ENCODE measurements around the gene LRRC27.
"Not testable (repeated sequence)": the region's sequence is repeated elsewhere in the genome, so short reads cannot be mapped to it uniquely, and the experiment has no call there.

LRRC27 gene

DNA sequence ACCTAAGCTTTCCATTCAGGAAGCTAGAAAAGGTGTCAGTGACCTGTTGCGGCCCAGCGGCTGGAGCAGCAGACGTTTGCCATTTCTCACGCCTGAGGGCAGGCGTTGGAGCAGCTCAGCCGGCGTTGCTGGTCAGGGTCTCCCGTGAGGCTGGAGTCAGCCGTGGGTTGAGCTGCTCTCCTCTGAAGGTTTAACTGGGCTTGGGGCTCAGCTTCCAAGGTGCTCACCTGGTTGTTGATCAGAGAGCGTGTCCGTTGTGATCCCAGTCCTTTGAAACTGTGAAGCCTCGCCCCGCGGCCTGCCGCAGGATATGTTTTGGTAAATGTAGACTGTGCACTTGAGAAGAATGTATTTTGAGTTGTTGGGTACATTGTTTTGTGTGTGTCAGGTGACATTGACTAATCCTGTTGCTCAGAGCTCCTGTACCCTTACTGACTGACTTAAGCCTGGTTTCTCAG, 44.4 kb downstream of the LRRC27 start:
- DNase-seq: no peak

DNA sequence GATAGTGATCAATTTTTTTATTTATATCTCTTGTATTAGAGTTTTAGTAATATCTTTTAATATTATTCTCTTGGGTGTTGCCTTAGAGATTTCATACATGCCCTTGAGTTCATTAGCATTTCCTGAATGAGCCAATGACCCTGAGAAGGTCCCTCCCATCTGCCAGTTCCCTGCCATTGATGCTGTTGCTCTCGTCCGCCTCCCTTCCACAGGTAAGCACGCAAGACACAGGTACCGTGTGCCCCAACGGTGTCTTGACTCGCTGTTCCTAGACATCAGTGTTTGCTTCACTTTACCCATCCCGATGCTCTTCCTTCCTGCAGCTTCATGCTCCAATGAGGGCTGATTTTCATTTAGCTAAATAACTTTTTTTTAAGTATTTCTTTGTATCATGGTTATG, 45.3 kb downstream of the LRRC27 start:
- DNase-seq: no peak

DNA sequence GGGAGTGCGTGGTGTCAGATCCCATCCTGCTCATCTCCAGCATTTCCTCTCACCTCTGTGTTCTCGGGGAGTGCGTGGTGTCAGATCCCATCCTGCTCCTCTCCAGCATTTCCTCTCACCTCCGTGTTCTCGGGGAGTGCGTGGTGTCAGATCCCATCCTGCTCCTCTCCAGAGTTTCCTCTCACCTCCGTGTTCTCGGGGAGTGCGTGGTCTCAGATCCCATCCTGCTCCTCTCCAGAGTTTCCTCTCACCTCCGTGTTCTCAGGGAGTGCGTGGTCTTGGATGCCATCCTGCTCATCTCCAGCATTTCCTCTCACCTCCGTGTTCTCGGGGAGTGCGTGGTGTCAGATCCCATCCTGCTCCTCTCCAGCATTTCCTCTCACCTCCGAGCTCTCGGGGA, 47.0 kb downstream of the LRRC27 start:
- not testable (repeated sequence) for DNase-seq

DNA sequence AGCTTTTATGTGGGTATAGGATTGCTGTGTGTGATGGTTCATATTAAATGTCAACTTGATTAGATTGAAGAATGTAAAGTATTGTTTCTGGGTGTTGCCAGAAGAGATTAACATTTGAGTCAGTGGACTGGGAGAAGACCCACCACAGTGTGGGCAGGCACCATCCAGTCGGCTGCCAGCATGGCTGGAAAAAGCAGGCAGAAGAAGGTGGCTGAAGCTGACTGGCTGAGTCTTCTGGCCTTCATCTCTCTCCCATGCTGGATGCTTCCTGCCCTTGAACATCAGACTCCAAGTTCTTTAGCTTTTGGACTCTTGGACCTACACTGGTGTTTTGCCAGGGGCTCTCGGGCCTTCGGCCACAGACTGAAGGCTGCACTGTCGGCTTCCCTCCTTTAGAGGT, 49.0 kb downstream of the LRRC27 start:
- DNase-seq: not testable (repeated sequence)

DNA sequence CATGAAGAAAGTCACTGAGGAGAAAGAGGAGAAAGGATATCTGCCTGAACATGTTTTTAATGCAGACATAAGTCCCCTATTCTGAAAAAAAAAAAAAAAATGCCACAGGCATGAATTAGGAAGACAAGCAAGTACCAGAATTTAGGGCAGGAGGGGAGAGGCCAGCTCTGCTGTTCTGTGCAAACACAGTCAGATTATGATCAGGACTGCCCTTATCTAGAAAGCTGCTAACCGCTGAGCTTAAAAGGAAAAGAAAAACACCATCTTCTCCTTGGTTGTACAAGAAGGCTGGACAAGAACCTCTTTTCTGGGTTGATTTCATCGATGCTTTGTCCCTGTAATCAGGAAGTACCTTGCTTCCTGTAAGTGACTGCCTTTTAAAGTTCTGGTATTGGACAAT, 49.7 kb downstream of the LRRC27 start:
- DNase-seq: no peak

DNA sequence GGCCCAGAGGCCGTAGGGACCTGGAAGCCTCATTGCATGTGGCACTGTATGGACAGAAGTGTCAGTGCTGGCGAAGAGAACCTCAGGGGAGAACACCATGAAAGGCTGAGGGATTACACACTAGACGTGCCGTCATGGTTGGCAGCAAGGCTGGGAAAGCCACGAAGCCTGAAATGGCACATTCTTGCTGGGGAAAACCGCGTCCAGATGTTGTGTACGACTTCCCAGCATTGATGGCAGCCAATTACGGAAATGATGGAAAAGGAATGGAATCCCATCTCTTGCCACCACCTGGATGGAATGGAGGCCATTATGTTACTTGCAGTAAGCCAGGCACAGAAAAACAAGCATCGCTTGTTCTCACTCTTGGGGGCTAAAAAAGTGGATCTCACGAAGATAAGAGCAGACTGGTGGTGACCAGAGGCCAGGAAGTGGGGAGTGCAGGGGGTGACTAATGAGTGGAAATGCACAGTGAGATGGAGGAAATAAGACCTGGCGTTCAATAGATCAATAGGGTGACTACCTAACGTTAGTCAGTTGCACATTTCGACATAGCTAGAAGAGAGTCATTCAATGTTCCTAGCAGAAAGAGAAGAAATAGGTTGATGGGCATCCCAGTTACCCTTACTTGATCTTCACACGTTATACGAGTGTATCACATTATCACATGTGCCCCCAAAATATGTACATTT, 50.4 kb downstream of the LRRC27 start:
- no peak for DNase-seq

DNA sequence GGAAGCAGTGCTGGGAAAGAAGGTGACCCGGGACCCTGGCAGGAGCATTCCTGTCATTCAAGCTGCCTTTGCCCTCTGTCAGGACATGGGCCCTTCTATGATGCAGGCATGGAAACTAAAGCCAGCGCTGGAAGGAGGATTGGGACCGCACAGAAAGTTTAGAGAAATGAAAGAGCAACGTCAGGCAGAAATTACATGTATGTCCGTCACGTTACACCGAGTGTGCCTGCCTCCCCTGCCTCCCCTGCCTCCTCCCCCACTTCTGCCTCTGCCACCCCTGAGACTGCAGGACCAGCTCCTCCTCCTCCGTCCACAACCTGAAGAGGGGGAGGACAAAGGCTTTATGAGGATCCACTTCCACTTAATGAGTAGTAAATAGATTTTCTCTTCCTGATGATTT, 51.1 kb downstream of the LRRC27 start:
- no peak for DNase-seq

DNA sequence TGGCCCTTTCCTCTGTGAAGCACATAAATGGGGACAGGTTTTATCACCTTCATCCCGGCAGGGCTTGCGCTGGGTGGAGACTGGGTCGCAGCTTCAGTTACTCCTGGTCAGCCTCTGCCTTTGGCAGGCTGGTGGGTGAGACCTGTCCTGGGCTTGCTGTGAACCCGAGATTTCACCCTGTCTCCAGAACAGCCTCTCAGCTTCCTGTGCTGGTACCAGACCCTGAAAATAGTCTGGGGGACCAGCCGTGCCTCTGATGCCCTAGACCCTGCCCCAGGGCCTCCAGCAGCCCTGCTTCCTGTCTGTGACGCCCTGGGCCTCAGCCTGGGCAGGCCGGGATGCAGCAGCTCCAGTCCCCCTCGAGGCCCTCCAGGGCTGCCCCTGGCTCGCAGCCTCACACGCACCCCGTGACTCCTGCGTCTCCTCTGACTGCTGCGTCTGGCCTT, 51.8 kb downstream of the LRRC27 start:
- no peak for DNase-seq

DNA sequence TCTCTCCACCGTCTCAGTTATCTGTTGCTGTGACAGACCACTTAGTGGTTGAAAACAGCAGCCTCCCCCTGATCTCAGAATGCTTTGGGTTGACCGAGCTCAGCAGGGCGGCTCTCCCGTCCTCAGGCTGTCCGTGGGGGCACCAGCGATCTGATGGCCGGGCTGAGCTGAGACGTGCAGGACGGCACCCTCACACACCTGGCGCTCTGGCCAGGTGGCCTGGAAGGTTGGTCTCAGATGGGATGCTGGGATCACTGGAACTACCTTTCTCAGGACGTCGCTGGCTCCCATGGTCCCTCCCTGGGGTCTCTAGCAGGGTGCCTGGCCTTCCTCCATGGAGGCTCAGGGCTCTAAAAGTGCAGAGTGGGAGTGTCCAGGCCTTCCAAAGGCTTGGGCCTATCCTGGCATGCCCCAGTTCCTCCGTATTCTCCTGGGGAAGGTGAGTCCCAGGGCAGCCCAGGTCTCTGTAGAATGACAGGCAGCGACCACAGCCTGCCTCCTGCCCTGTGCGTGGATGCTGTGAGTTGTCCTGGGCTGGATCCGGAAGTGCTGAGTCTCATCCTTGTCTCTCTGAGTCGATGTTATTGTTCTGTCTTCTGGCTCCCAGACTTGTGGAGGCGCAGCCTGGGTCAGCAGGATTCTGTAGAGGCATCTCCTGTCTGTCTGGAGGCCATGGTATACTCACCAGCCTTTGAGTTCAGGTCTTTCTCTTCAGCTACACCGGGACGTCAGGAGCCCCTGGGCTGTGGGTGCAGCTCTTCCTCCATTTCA, 52.8 kb downstream of the LRRC27 start:
- no peak for DNase-seq

DNA sequence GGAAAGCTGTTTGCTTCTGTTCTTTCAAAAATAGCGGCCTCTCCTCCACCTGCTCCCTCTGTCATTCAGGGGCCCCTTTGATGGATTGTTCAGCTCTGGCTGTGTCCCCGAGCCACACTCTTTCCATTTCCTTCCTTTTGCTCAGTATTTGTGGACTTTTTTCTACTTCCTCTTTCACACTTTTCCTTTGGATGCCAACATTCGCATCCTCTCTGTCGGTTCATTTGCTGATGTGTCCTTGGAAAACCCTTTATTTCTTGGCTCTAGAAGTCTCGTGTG, 53.3 kb downstream of the LRRC27 start:
- DNase-seq: no peak

DNA sequence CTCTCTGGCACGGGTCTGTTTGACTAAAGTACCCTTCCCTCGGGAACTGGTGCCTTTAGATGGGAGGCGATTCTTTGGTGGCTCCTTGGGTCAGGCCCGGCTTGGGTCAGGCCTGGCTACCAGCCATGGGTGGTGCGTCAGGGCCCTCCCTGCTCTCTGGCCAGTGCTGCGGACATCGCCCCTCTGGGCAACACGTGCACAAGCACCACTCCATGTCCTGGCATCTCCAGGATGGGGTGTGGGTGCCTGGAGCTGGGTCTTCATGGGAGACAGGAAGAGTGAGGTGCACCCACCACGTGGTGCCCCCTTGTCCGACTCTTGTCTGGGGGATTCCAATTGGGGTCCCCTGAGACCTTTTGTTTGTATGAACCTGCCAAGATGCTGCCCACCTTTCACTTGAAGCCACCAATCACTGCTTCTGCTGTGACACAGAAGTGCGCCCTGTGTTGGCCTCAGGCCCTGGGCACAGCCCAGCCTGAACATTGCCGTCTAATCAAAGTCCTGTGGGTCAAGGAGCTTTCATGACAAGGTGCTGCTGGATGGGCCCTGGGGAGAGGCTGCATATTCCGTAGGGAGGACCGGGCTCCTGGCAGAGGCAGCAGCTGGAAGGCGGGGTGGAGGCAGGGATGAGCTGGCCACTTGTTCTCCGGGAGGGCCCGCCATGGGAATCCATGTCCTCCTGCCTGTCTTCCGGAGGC, 53.9 kb downstream of the LRRC27 start:
- no peak for DNase-seq

DNA sequence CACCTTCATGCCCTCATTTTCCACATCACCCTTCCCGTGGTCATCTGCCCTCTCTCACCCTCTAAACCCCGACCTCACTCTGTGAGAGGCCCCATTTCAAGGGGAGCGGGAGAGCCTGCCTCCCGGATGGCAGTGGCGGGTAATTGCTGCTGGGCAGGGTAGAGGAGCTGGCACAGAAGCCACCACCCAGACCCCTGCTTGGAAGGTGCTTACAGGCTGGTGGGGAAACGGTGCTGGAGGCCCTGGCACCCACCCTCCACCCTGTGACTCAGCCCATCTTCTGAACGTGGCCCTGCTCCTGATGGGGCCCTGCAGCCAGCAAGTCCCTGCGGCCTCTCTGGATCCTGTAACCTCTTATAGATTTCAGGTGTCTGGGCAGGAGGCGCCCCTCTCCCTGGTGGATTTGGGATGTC, 54.4 kb downstream of the LRRC27 start:
- no peak for DNase-seq

DNA sequence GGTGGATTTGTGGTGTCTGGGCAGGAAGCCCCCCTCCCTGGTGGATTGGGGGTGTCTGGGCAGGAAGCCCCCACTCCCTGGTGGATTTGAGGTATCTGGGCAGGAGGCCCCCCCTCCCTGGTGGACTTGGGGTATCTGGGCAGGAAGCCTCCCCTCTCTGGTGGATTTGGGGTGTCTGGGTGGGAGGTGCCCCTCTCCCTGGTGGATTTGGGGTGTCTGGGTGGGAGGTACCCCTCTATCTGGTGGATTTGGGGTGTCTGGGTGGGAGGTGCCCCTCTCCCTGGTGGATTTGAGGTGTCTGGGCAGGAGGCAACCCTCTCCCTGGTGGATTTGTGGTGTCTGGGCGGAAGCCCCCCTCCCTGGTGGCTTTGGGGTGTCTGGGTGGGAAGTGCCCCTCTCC, 54.9 kb downstream of the LRRC27 start:
- DNase-seq: not testable (repeated sequence)

DNA sequence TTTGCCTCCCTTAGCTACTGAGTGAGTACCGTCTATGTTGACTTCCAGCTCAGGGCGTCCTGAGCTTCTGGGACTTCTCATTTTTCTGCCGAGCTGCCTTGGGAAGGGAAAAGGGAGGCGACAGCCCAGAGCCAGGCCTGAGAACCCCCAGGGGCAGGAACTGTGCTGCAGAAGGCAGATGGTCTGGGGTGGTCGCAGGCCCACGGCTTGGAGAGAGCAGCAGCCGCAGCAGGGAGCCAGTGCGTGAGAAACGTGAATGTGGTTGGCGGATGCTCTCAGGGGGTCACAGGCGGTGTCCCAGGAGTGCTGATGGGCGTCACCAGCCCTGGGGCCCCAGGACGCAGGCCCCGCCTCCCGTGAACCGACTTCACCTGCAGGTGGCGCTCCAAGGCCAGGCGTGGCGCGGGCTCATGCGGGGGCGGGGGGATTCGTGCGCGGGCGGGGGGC, 55.8 kb downstream of the LRRC27 start:
- peak; percentile 77 for DNase-seq

DNA sequence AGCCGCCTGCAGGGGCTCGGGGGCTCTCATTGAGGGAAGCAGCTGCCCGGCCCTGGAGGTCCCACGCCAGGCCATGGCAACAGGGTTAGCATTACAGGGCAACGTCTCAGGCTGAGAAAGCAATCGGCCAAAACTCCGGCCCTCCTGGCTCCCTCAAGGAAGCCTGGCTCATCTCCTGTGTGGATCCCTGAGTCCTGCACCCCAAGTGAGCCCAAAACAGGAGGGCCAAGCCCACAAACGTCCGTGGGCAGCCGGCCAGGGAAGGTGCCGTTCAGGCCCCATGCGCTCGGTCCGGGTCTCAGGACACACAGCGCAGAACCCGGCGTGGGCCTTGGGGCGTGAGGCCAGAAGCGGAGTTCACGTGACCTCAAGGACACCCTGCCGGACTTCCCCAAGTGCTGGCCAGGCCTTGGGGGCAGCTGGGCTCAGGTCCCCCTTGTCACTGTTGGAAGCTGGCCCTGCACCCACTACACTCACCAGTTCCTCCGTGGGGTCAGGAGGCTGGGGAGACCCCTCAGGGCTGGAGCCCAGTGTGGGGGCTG, 57.0 kb downstream of the LRRC27 start:
- DNase-seq: no peak

DNA sequence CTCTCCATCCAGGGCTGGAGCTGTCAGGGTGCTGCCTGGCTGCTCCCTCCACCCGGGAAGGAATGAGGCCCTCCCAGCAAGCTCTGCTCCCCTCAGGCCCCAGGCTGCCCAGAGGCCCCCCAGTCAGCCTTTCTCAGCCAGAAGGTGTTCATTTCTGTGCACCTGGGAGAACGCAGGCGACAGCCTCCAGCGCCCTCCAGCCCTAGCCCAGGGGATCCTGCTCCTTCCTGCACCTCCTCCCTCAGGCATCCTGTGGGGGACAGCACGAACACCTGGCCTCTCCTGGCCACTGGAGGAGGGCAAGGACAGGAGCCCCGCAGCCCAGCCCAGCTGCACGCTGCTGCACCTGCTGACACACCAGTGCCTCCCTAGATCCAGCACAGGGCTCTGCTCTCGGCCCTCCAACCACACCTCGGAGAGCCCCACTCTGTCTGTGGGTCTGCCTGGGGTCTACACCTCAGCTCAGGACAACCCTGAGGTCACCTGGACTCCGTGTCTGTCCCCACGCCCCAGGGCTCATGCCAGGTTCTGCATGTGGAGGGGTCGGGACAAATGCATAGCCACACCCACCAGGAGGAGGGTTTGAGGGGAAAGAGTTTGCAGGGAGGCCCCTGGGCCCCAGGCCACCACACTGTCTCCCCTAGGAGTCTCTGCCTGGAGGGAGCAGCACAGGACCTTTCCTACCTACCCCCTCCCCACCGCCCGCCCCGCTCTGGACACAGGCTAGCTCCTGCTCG, 57.6 kb downstream of the LRRC27 start:
- no peak for DNase-seq

DNA sequence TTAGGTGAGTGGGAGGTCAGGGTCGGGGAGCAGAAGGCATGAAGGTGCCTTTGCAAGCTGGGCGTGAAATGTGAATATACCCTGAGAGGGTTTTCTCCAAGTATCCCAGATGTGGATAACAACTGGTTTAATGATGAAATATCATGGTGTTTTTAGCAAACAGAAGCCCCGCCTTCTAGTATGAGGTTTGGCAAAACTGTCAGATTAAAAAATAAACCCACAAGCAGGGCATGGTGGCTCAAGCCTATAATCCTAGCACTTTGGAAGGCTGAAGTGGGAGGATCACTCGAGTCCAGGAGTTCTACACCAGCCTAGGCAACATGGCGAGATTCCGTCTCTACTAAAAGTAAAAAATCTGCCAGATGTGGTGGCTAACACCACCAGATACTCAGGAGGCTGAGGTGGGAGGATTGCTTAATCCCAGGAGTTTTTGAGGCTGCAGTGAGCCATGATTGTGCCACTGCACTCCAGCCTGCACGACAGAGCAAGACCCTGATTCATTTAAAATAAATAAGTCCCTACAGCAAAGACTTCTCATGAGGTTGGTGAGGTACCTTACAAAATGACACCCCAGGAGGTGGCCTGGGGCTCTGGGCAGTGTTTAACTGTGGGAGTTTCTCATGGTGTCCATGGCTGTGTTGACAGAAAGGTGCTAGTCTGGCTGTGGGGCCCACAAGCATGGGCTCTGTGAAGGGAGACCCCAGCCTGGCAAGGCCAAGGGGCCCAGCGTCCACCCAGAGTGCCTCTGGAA, 58.4 kb downstream of the LRRC27 start:
- DNase-seq: no peak

DNA sequence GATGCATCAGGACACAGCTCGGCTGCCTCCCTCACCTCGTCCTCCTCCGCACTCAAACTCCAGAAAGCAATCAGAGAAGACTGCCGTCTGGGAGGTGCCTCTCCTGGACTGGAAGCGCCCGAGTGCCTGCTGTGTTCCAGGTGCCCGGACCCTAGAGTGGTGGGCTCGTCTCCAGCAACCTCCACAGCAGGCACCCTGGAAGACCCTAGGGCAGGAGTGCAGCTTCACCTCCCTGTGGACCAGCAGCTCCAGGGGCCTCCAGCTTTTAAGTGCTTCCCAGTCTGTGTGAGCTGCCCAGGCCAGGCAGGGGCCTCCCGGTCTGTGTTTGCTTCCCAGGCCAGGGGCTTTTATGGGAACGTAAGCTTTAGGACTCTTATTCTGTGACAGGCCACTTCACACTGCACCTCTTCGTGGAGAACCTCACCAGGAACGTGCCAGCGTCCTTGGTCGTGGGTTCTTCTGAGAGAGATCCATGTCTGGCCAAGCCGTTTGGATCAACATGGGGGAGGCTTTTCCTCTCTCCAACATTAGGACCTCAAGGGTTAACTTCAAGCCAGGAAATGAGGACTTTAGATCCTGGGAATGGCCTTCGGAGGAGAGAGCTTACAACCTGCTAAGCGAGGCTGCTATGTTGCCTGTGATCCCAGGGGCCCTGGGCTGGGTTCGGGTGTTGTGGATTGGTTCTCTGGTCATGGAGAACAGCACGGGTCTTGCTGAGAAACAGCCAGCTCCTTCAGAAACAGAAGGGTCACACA, 59.1 kb downstream of the LRRC27 start:
- no peak for DNase-seq

DNA sequence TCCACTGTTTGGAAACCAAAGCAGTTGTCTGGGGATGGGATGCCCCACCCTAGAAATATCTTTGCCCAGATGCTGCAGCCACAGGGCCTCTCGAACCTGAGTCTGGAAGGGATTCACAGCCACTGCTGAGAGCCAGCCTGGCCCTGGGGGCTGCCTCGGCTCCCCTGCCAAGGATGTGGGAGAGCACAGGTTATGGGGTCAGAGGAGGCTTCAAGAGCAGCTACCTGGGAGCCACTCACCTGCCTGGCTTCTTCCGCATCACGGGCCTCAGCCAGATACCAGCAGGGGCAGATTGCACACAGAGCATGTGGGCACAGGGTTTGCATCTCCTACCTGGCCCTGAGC, 59.7 kb downstream of the LRRC27 start:
- no peak for DNase-seq

DNA sequence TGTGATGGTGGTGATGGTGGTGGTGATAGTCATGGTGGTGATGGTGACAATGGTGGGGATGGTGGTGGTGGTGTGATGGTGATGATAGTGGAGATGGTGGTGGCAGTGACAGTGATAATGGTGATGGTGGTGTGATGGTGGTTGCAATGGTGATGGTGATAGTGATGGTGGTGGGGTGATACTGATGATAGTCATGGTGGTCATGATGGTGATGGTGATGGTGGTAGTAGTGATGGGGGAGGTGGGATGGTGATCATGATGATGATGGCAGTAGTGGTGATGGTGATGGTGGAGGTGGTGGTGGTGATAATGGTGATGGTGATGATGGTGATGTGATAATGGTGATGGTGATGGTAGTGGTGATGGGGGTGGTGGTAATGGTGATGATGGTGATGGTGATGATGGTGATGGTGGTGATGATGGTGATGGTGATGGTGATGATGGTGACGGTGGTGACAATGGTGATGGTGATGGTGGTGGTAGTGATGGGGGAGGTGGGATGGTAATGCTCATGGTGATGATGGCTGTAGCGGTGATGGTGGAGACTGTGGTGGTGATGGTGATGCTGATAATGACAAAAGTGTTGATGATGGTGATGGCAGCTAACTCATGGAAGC, 60.3 kb downstream of the LRRC27 start:
- no peak for DNase-seq

Data from stimulated activated CD4-positive, alpha-beta T cell treated with anti-CD3 and anti-CD28 coated beads, Interleukin-4, amount 100 ng/mL, for 1 hour (primary cell).